Aorta (tissue), 5 donors: Measurements from ENCODE around the gene ATP6V0A4. TPM values are rescaled to one million over a fixed set of nuclear protein-coding genes. Genes with fewer than 3 reads are reported as not detected.

ENCODE experiments used
- ATAC-seq: fragments of 200-7000 bp; cut with Tn5 transposase; one replicate; pipeline ENCODE4 v1.9.1; 2022; ENCODE audit warnings: moderate library complexity; ENCODE audit not compliant: low FRiP score
- DNase-seq, 2 donors: peaks; one replicate each; pipeline ENCODE4 v3.0.0-alpha.2; 2020
- H3K27ac ChIP-seq, 2 donors: one replicate each; pipeline ENCODE4 v1.5.1; 2013; ENCODE audit warnings: low read length in 2 of 2, mild to moderate bottlenecking in 2 of 2, moderate library complexity in 2 of 2, control low read depth in 1 of 2, inconsistent platforms in 1 of 2, low read depth in 1 of 2
- H3K27me3 ChIP-seq, 2 donors: one replicate each; pipeline ENCODE4 v1.6.1; 2013; ENCODE audit warnings: control low read depth in 1 of 2, low read length in 1 of 2, mild to moderate bottlenecking in 1 of 2, moderate library complexity in 1 of 2; ENCODE audit not compliant: insufficient read depth in 2 of 2, control insufficient read depth in 1 of 2
- H3K36me3 ChIP-seq, 2 donors: one replicate each; pipeline ENCODE4 v1.6.1; 2013; ENCODE audit warnings: control low read depth in 1 of 2, low read length in 1 of 2, mild to moderate bottlenecking in 1 of 2; ENCODE audit not compliant: insufficient read depth in 2 of 2, control insufficient read depth in 1 of 2
- H3K4me1 ChIP-seq, 2 donors: one replicate each; pipeline ENCODE4 v1.6.1; 2013; ENCODE audit warnings: low read length in 2 of 2, control low read depth in 1 of 2, mild to moderate bottlenecking in 1 of 2, moderate library complexity in 1 of 2; ENCODE audit not compliant: insufficient read depth in 2 of 2, control insufficient read depth in 1 of 2
- H3K4me3 ChIP-seq, 2 donors: one replicate each; pipeline ENCODE4 v1.5.1; 2013; ENCODE audit warnings: low read length in 2 of 2, control low read depth in 1 of 2, mild to moderate bottlenecking in 1 of 2
- H3K9me3 ChIP-seq: one replicate; pipeline ENCODE4 v1.6.1; 2013; ENCODE audit warnings: mild to moderate bottlenecking, low read length; ENCODE audit not compliant: control insufficient read depth
- WGBS, 2 donors: extraction: QIAGEN DNeasy Blood & Tissue Kit; methylation state at CpG; one replicate each; pipeline ENCODE4 v1.1.7; 2013; 5-methylcytosine and 5-hydroxymethylcytosine counted together
- intact Hi-C, 2 donors: fragments of 100-400 bp; cut with DNase I; formaldehyde crosslinking; loops; one replicate each; pipeline versions ENCODE4 v1.14.2 to v1.15.0; 2022
- polyA plus RNA-seq, 2 donors: library from polyadenylated mRNA; stranded (reverse); fragments of 200-250 nt; gene quantifications; one replicate each; pipeline ENCODE4 v1.2.3, GENCODE V29; 2013
- total RNA-seq, 2 donors: library from RNA; stranded (reverse); fragmentation: NEBNext Ultra II Directional; extraction: Animal tissue kit (Norgen Biotek cat#: 25700); gene quantifications; one replicate each; pipeline ENCODE4 v1.2.1, GENCODE V29; 2021
- donor health status: healthy with polysubstance abuse.
- donor health status: Bipolar disorder and iron deficiency.
- donor health status: DM: no; HTN: no; CAD: no.
- donor health status: DM: no; HTN: no; CAD: no.
- donor health status: DM: yes; HTN: yes; CAD: no.

ATP6V0A4 gene
- total and polyA plus RNA-seq, 4 donors = not detected

DNA sequence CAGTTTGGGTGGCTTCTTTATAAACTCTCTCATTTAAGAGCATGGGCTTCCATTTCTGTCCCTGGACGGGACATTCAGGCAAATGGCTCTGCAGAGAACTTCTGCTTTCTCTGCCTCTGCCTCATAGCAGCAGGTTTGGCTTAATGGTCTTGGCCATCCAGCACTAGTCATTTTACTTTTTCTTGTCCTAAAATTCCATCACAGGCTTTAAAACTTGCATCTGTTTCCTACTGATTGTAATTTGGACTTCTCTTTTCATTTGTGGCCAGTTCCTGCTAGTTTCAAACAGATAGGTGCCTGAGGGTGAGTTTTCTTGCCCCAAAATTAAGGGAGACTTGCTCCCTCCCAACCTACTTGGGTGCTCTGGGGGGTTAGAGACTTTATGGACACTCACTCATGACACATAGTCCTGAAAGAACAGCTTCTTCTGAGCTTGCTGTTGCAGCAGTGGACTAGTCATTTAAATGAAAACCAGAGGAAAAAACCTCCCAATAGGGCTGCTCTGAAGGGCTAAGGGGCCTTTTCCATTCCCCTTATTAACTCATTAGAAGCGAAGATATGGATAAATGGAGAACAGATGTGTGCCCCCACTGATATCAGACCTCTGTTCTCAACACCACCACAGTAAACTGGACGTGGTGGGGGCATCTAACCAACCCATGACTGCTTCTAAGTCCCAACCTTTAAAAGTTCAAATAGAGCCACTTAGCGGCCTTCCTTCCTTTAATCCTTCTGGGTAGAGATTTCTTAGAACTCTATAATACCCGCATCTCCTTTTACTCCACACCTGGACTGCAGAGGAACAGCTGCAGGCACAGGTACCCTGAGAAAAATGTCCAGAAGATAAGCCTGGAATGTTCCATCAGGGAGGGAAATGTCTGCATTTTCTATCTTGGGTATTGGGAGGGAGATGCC lies 135.7 kb downstream of the ATP6V0A4 start:
- H3K4me3 ChIP-seq = no peak overlapping the region
- H3K9me3 ChIP-seq = no peaks in the 10 kb centered on the region
- DNase-seq (no peak), ATAC-seq (no peak)
- H3K27ac ChIP-seq = no peak overlapping the region
- intact Hi-C loops = no loop called here
- H3K36me3 ChIP-seq = no peaks in the 10 kb centered on the region
- no peaks in the 10 kb centered on the region for H3K4me1 ChIP-seq
- H3K27me3 ChIP-seq = peaks cover 0 to 2% of the 10 kb centered on the region in 2 donors
- WGBS, 2 donors = 85 to 92% methylated on average over 5 of the region's 5 CpGs

- WGBS, 2 donors = 28 to 43% methylated on average over 9 of the region's 9 CpGs
- no peaks in the 10 kb centered on the region for H3K36me3 ChIP-seq
- ATAC-seq (no peak), DNase-seq (no peak)
- H3K4me3 ChIP-seq = no peak overlapping the region
- H3K27me3 ChIP-seq = peaks cover 0 to 2% of the 10 kb centered on the region in 2 donors
- H3K27ac ChIP-seq = no peak overlapping the region
- no peaks in the 10 kb centered on the region for H3K4me1 ChIP-seq
- no peaks in the 10 kb centered on the region for H3K9me3 ChIP-seq
- intact Hi-C loops = no loop called here
These were observed 136.8 kb downstream of the ATP6V0A4 start for GRCh38 chr7:138661069-138661635.

DNA sequence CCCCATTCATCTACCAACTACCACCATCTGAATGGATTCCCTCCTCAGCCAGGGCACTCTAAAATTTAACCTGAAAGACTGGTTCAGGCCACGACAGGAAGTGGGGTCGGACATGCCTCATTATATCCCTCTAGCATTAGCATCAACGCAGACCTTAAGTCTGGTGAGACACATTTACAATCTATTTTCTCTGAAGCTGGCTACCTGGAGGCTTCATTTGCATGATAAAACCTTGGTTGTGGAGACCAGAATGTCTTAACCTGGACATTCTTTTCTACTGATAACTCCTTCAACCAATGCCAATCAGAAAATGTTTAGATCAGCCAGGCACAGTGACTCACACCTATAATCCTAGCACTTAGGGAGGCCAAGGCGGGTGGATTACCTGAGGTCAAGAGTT lies 139.1 kb downstream of the ATP6V0A4 start:
- no peaks in the 10 kb centered on the region for H3K27me3 ChIP-seq
- H3K27ac ChIP-seq = no peak overlapping the region
- H3K9me3 ChIP-seq = no peaks in the 10 kb centered on the region
- H3K36me3 ChIP-seq = no peaks in the 10 kb centered on the region
- H3K4me1 ChIP-seq = no peaks in the 10 kb centered on the region
- DNase-seq (no peak), ATAC-seq (no peak)
- H3K4me3 ChIP-seq = no peak overlapping the region
- intact Hi-C loops = no loop called here
- 92% methylated on average over 4 of the region's 4 CpGs for WGBS, 2 donors

- Histone ChIP-seq H3K4me1 (no peaks in the 10 kb centered on the region), H3K27me3 (no peaks in the 10 kb centered on the region), H3K27ac (no peak overlapping the region), H3K36me3 (no peaks in the 10 kb centered on the region), H3K9me3 (peaks cover 6% of the 10 kb centered on the region), H3K4me3 (no peak overlapping the region)
- DNase-seq = no peak
- intact Hi-C loops = no loop called here
- 86 to 92% methylated on average over 4 of the region's 4 CpGs for WGBS, 2 donors
- ATAC-seq = no peak
These were observed 140.1 kb downstream of the ATP6V0A4 start for GRCh38 chr7:138657854-138658386.

GRCh38 chr7:138656952-138657351 lies 141.0 kb downstream of the ATP6V0A4 start:
- H3K4me1 ChIP-seq = no peaks in the 10 kb centered on the region
- WGBS, 2 donors = 96 to 97% methylated on average over 2 of the region's 2 CpGs
- H3K36me3 ChIP-seq = no peaks in the 10 kb centered on the region
- ATAC-seq (no peak), DNase-seq (no peak)
- peaks cover 6% of the 10 kb centered on the region for H3K9me3 ChIP-seq
- no peak overlapping the region for H3K4me3 ChIP-seq
- intact Hi-C loops = no loop called here
- H3K27ac ChIP-seq = no peak overlapping the region
- H3K27me3 ChIP-seq = no peaks in the 10 kb centered on the region

Other genes starting within 250 kb of the ATP6V0A4 start
- not detected for gene SVOPL, start 96.8 kb downstream of the ATP6V0A4 start, total RNA-seq
- gene SVOPL, start 96.8 kb downstream of the ATP6V0A4 start, polyA plus RNA-seq = 1 to 10 TPM in 1 of 2 donors, not detected in 1; 1.2 TPM
- gene TMEM213, start 202 bp downstream of the ATP6V0A4 start, total RNA-seq = not detected
- gene TMEM213, start 202 bp downstream of the ATP6V0A4 start, polyA plus RNA-seq = not detected
- gene KIAA1549, start 183.2 kb upstream of the ATP6V0A4 start, total RNA-seq = 1 to 10 TPM; 1.0 to 2.8 TPM
- under 1 TPM; 0.13 to 0.15 TPM for gene KIAA1549, start 183.2 kb upstream of the ATP6V0A4 start, polyA plus RNA-seq
- 10 to 100 TPM in 1 of 2 donors, 1 to 10 TPM in 1; 6.9 to 17.5 TPM for gene ZC3HAV1L, start 237.8 kb upstream of the ATP6V0A4 start, total RNA-seq
- 1 to 10 TPM in 1 of 2 donors, under 1 TPM in 1; 0.51 to 1.1 TPM for gene ZC3HAV1L, start 237.8 kb upstream of the ATP6V0A4 start, polyA plus RNA-seq